GM12865 (cell line): ENCODE data around the gene MAPK7.

Experiments used
- DNase-seq: peaks from one replicate; pipeline ENCODE4 v3.0.0; 2010; ENCODE audit warnings: low read depth
- H3K4me3 ChIP-seq: 2 replicates; pipeline ENCODE4 v1.5.1; 2011; ENCODE audit warnings: mild to moderate bottlenecking, low read depth, low read length, control low read depth
- CTCF ChIP-seq: IDR thresholded peaks from 2 replicates; pipeline ENCODE4 v1.5.1; 2011; ENCODE audit warnings: low read length, control low read depth, low read depth, inconsistent platforms; ENCODE audit not compliant: insufficient read depth; ENCODE audit errors: missing control alignments

MAPK7 gene

GRCh38 chr17:19380481-19381301 is 2.4 kb downstream of the MAPK7 start:
- H3K4me3 ChIP-seq = no peak overlapping the region
- no peak for DNase-seq
- TF ChIP-seq CTCF = no peak

- no peak for TF ChIP-seq CTCF
- DNase-seq = no peak
- H3K4me3 ChIP-seq = no peak overlapping the region
Measured at GRCh38 chr17:19381361-19381740, 3.1 kb downstream of the MAPK7 start.

- no peak overlapping the region for H3K4me3 ChIP-seq
- TF ChIP-seq CTCF = no peak
- DNase-seq = no peak
Measured at GRCh38 chr17:19381741-19382444, 3.6 kb downstream of the MAPK7 start.

- no peak for TF ChIP-seq CTCF
- DNase-seq = no peak
Measured at GRCh38 chr17:19382531-19383444, 4.5 kb downstream of the MAPK7 start.

GRCh38 chr17:19383681-19384470 is 5.6 kb downstream of the MAPK7 start:
- H3K4me3 ChIP-seq = no peak overlapping the region
- DNase-seq = no peak
- TF ChIP-seq CTCF = no peak

More at GRCh38 chr17:19382531-19383444, 4.5 kb downstream of the MAPK7 start:
- no peak overlapping the region for H3K4me3 ChIP-seq
